H9 (cell line): ENCODE measurements around the gene PNMA1. TPM values are rescaled to one million over a fixed set of nuclear protein-coding genes. Genes with fewer than 3 reads are reported as not detected.

Experiments
- DNase-seq: peaks from one replicate; pipeline ENCODE4 v3.0.0-alpha.2; 2017
- H2AFZ ChIP-seq: one replicate; pipeline ENCODE4 v1.6.1; 2013; ENCODE audit warnings: mild to moderate bottlenecking, low read length, control low read depth, moderate library complexity
- H2AK5ac ChIP-seq: 2 replicates; pipeline ENCODE4 v1.6.1; 2013; ENCODE audit warnings: low read length, control low read depth, mixed read lengths; ENCODE audit not compliant: insufficient read length
- H2BK120ac ChIP-seq: one replicate; pipeline ENCODE4 v1.6.1; 2013; ENCODE audit warnings: low read depth, mild to moderate bottlenecking, low read length, control low read depth, inconsistent platforms; ENCODE audit not compliant: poor library complexity, severe bottlenecking
- H2BK12ac ChIP-seq: 2 replicates; pipeline ENCODE4 v1.6.1; 2013; ENCODE audit warnings: low read length, control low read depth, mixed read lengths, low read depth; ENCODE audit not compliant: insufficient read length
- H2BK15ac ChIP-seq: 2 replicates; pipeline ENCODE4 v1.6.1; 2013; ENCODE audit warnings: low read depth, low read length, control low read depth
- H2BK20ac ChIP-seq: one replicate; pipeline ENCODE4 v1.6.1; 2013; ENCODE audit warnings: low read depth, mild to moderate bottlenecking, low read length, control low read depth, inconsistent platforms; ENCODE audit not compliant: poor library complexity, severe bottlenecking
- H2BK5ac ChIP-seq: 2 replicates; pipeline ENCODE4 v1.6.1; 2013; ENCODE audit warnings: low read length, control low read depth, mixed read lengths; ENCODE audit not compliant: insufficient read length
- H3K14ac ChIP-seq: 2 replicates; pipeline ENCODE4 v1.6.1; 2013; ENCODE audit warnings: low read length, control low read depth; ENCODE audit not compliant: insufficient read depth
- H3K18ac ChIP-seq: 2 replicates; pipeline ENCODE4 v1.6.1; 2013; ENCODE audit warnings: low read depth, mild to moderate bottlenecking, mixed read lengths, low read length, control low read depth; ENCODE audit not compliant: insufficient read length
- H3K23ac ChIP-seq: 2 replicates; pipeline ENCODE4 v1.6.1; 2013; ENCODE audit warnings: low read length, control low read depth, mixed read lengths, low read depth; ENCODE audit not compliant: insufficient read length
- H3K23me2 ChIP-seq: 2 replicates; pipeline ENCODE4 v1.6.1; 2013; ENCODE audit warnings: low read depth, mild to moderate bottlenecking, mixed read lengths, low read length, control low read depth; ENCODE audit not compliant: insufficient read length, poor library complexity, severe bottlenecking
- H3K27ac ChIP-seq: 2 replicates; pipeline ENCODE4 v1.5.1; 2013; ENCODE audit warnings: low read length, control low read depth, mixed read lengths, low read depth; ENCODE audit not compliant: insufficient read length
- H3K27me3 ChIP-seq: 2 replicates; pipeline ENCODE4 v1.6.1; 2013; ENCODE audit warnings: low read length, control low read depth, inconsistent platforms; ENCODE audit not compliant: insufficient read depth
- H3K4ac ChIP-seq: 2 replicates; pipeline ENCODE4 v1.6.1; 2013; ENCODE audit warnings: low read depth, mild to moderate bottlenecking, control low read depth, inconsistent platforms, low read length, moderate library complexity
- H3K4me1 ChIP-seq: 2 replicates; pipeline ENCODE4 v1.6.1; 2013; ENCODE audit warnings: low read length, control low read depth, inconsistent platforms; ENCODE audit not compliant: insufficient read depth
- H3K4me2 ChIP-seq: 2 replicates; pipeline ENCODE4 v1.6.1; 2013; ENCODE audit warnings: low read length, control low read depth, mixed read lengths; ENCODE audit not compliant: insufficient read length, insufficient read depth
- H3K56ac ChIP-seq: 2 replicates; pipeline ENCODE4 v1.6.1; 2013; ENCODE audit warnings: low read depth, mild to moderate bottlenecking, mixed read lengths, low read length, control low read depth; ENCODE audit not compliant: insufficient read length
- H3K79me1 ChIP-seq: 2 replicates; pipeline ENCODE4 v1.6.1; 2013; ENCODE audit warnings: low read depth, mild to moderate bottlenecking, moderate library complexity, low read length, control low read depth, inconsistent platforms; ENCODE audit not compliant: insufficient read depth, poor library complexity, severe bottlenecking
- H3K79me2 ChIP-seq: 2 replicates; pipeline ENCODE4 v1.6.1; 2013; ENCODE audit warnings: low read length, control low read depth, inconsistent platforms; ENCODE audit not compliant: insufficient read depth
- H3K9ac ChIP-seq: 2 replicates; pipeline ENCODE4 v1.6.1; 2013; ENCODE audit warnings: low read length, control low read depth, mixed read lengths; ENCODE audit not compliant: insufficient read length; ENCODE audit errors: extremely low read depth
- H3K9me3 ChIP-seq: one replicate; pipeline ENCODE4 v1.6.1; 2013; ENCODE audit warnings: low read depth, low read length, inconsistent platforms; ENCODE audit not compliant: control insufficient read depth
- H3T11ph ChIP-seq: one replicate; pipeline ENCODE4 v1.6.1; 2013; ENCODE audit warnings: mild to moderate bottlenecking, low read length, control low read depth, inconsistent platforms
- H4K20me1 ChIP-seq: one replicate; pipeline ENCODE4 v1.6.1; 2013; ENCODE audit not compliant: control insufficient read depth, insufficient read length, insufficient read depth
- H4K5ac ChIP-seq: 2 replicates; pipeline ENCODE4 v1.6.1; 2013; ENCODE audit warnings: low read depth, mild to moderate bottlenecking, mixed read lengths, low read length, control low read depth; ENCODE audit not compliant: insufficient read length
- H4K8ac ChIP-seq: replicated peaks from 2 replicates; pipeline ENCODE4 v1.6.1; 2013; ENCODE audit warnings: low read length, control low read depth, mixed read lengths, low read depth; ENCODE audit not compliant: insufficient read length
- H4K91ac ChIP-seq: 2 replicates; pipeline ENCODE4 v1.6.1; 2013; ENCODE audit warnings: low read depth, mild to moderate bottlenecking, moderate library complexity, mixed read lengths, low read length, control low read depth; ENCODE audit not compliant: insufficient read length
- H3K27ac Mint-ChIP-seq, 3 experiments: 2 replicates in 2 of 3; 3 replicates in 1 of 3; pipeline ENCODE4 v1.8.0; 2020 to 2021; ENCODE audit warnings: mixed read lengths in 3 of 3, mild to moderate bottlenecking in 1 of 3, moderate library complexity in 1 of 3
- H3K27me3 Mint-ChIP-seq: 2 replicates; pipeline ENCODE4 v1.8.0; 2021; ENCODE audit warnings: low read depth, mild to moderate bottlenecking, moderate library complexity, mixed read lengths
- H3K36me3 Mint-ChIP-seq, 3 experiments: 2 replicates in 2 of 3; 3 replicates in 1 of 3; pipeline ENCODE4 v1.8.0; 2020 to 2021; ENCODE audit warnings: low read depth in 3 of 3, mixed read lengths in 3 of 3; ENCODE audit not compliant: insufficient read depth in 1 of 3
- H3K4me1 Mint-ChIP-seq, 2 experiments: 2 replicates each; pipeline ENCODE4 v1.8.0; 2020; ENCODE audit warnings: mixed read lengths in 2 of 2
- H3K4me3 Mint-ChIP-seq, 2 experiments: 2 replicates in 1 of 2; 3 replicates in 1 of 2; pipeline ENCODE4 v1.8.0; 2020 to 2021; ENCODE audit warnings: mild to moderate bottlenecking in 2 of 2, mixed read lengths in 2 of 2, moderate library complexity in 1 of 2
- H3K9me3 Mint-ChIP-seq, 2 experiments: 2 replicates in 1 of 2; 3 replicates in 1 of 2; pipeline ENCODE4 v1.8.0; 2020; ENCODE audit warnings: mild to moderate bottlenecking in 2 of 2, mixed read lengths in 2 of 2, moderate library complexity in 1 of 2
- CTCF ChIP-seq: fragments of 200-600 bp; sonication (generic); conservative IDR thresholded peaks from 3 replicates; pipeline ENCODE4 v1.8.0; 2021; ENCODE audit warnings: antibody characterized with exemption, mild to moderate bottlenecking
- WGBS: extraction: QIAGEN DNeasy Blood & Tissue Kit; methylation state at CpG from one replicate; pipeline ENCODE4 v1.1.7; 2013; ENCODE audit warnings: missing lambda C conversion rate, low lambda C conversion rate, mixed read lengths; ENCODE audit not compliant: insufficient read length; ENCODE audit errors: extremely low coverage; 5-methylcytosine and 5-hydroxymethylcytosine counted together
- total RNA-seq: library from RNA; stranded (reverse); gene quantifications from 2 replicates; pipeline ENCODE4 v1.2.1, GENCODE V29; 2021

The PNMA1 gene
- total RNA-seq, 1 experiment from 2014 or later, result 56.1 TPM

GRCh38 chr14:73755434-73756014 is 41.3 kb upstream of the PNMA1 start:
- no peak overlapping the region for H3K56ac ChIP-seq
- Mint-ChIP-seq H3K27ac (no peak overlapping the region; a peak in 1 of 7 replicates), H3K36me3 (no peaks in the 10 kb centered on the region), H3K27me3 (peaks cover 14% of the 10 kb centered on the region), H3K9me3 (no peaks in the 10 kb centered on the region; a peak in 1 of 5 replicates), H3K4me3 (no peak overlapping the region), H3K4me1 (peaks cover 36 to 51% of the 10 kb centered on the region in 2 experiments)
- H2BK15ac ChIP-seq, result no peak overlapping the region
- H3K23me2 ChIP-seq, result peaks cover 14% of the 10 kb centered on the region
- H3K27me3 ChIP-seq, result no peaks in the 10 kb centered on the region; the same call in 1 of the 2 replicates
- no CpG with 5 or more reads among the region's 5 CpGs for WGBS
- no peak overlapping the region for H2BK5ac ChIP-seq
- no peak overlapping the region for H4K91ac ChIP-seq
- peak overlapping the region; percentile 16 for H3K9ac ChIP-seq
- peaks cover 2% of the 10 kb centered on the region for H4K20me1 ChIP-seq
- H3K79me1 ChIP-seq, result no peaks in the 10 kb centered on the region
- DNase-seq, result no peak
- no peak overlapping the region for H2BK12ac ChIP-seq
- H3K23ac ChIP-seq, result no peak overlapping the region
- no peak overlapping the region for H4K5ac ChIP-seq
- H3K27ac ChIP-seq, result no peak overlapping the region
- no peak overlapping the region for H3T11ph ChIP-seq
- H2BK20ac ChIP-seq, result no peak overlapping the region
- H3K9me3 ChIP-seq, result no peaks in the 10 kb centered on the region
- no peak overlapping the region for H3K14ac ChIP-seq
- no peak overlapping the region for H3K4me2 ChIP-seq
- no peak for TF ChIP-seq CTCF
- no peak overlapping the region for H3K18ac ChIP-seq
- no peak overlapping the region for H2AK5ac ChIP-seq
- peaks cover 3% of the 10 kb centered on the region; the same call in 1 of the 2 replicates for H3K79me2 ChIP-seq
- H2BK120ac ChIP-seq, result no peak overlapping the region
- no peak overlapping the region for H2AFZ ChIP-seq
- no peak overlapping the region for H3K4ac ChIP-seq
- H3K4me1 ChIP-seq, result peaks cover 3% of the 10 kb centered on the region; the same call in 1 of the 2 replicates
- H4K8ac ChIP-seq, result no peak overlapping the region
